Spleen (tissue), 7 donors: ENCODE measurements around the gene FCSK.

ENCODE experiments used
- POLR2A ChIP-seq, 3 donors: fragments of 450-650 bp; IDR thresholded peaks; one replicate each; pipeline ENCODE4 v1.5.1; 2017; ENCODE audit warnings: antibody characterized with exemption in 3 of 3, mild to moderate bottlenecking in 1 of 3
- TF ChIP-seq, protein P1 (sequence below), 11 experiments: fragments of 200-600 bp in 7 of 11; fragments of 450-650 bp in 4 of 11; sonication (generic) in 4 of 11; IDR thresholded peaks in 8 of 11; conservative IDR thresholded peaks in 3 of 11; 1 replicate in 7 of 11; 2 replicates in 4 of 11; pipeline versions ENCODE4 v1.4.0 to v1.8.0; 2016 to 2021; ENCODE audit warnings: antibody characterized with exemption in 11 of 11, inconsistent platforms in 4 of 11, mild to moderate bottlenecking in 1 of 11
- donor health status: DM: no; HTN: no; CAD: no; lungs with moderate emphysema.
- donor health status: DM: no; HTN: no; CAD: no.
- donor health status: DM: no; HTN: no; CAD: no.

DNA sequence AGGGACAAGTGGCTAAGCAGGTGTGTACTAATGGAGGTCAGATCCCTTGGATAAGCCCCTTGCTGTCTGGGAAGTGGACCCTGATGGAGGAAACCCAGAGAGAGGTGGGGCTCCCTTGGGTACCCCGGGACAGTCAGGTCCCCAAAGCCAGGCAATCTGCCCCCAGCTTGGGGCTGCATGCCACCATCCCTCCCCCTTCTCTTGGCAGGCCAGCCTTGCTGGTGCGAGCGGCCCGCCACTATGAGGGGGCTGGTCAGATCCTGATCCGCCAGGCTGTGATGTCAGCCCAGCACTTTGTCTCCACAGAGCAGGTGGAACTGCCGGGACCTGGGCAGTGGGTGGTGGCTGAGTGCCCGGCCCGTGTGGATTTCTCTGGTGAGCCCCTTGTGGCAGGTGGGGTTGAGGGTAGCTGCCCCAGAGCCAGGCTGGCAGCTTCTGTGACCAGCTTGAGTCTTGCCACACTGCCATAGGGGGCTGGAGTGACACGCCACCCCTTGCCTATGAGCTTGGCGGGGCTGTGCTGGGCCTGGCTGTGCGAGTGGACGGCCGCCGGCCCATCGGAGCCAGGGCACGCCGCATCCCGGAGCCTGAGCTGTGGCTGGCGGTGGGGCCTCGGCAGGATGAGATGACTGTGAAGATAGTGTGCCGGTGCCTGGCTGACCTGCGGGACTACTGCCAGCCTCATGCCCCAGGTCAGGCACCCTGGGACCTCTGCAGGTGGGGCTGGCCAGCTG is 20.1 kb downstream of the FCSK start:
- no peak for TF ChIP-seq POLR2A (IDR thresholded peaks at IDR 0.05)
- TF ChIP-seq, protein P1, sequence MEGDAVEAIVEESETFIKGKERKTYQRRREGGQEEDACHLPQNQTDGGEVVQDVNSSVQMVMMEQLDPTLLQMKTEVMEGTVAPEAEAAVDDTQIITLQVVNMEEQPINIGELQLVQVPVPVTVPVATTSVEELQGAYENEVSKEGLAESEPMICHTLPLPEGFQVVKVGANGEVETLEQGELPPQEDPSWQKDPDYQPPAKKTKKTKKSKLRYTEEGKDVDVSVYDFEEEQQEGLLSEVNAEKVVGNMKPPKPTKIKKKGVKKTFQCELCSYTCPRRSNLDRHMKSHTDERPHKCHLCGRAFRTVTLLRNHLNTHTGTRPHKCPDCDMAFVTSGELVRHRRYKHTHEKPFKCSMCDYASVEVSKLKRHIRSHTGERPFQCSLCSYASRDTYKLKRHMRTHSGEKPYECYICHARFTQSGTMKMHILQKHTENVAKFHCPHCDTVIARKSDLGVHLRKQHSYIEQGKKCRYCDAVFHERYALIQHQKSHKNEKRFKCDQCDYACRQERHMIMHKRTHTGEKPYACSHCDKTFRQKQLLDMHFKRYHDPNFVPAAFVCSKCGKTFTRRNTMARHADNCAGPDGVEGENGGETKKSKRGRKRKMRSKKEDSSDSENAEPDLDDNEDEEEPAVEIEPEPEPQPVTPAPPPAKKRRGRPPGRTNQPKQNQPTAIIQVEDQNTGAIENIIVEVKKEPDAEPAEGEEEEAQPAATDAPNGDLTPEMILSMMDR (IDR thresholded peaks at IDR 0.05 in 8 of 11, conservative IDR thresholded peaks at IDR 0.05 in 3 of 11), result no peak
